Activated B cell treated with CpG ODN at 0.5 μM for 24 hours (primary cell): ENCODE data around the gene EZH2. TPM values are rescaled to one million over a fixed set of nuclear protein-coding genes. Genes with fewer than 3 reads are reported as not detected.

Source experiments
- ATAC-seq: fragments of 200-7000 bp; cut with Tn5 transposase; one replicate; pipeline ENCODE4 v1.10.0; 2021; ENCODE audit warnings: low read depth, mild to moderate bottlenecking, moderate library complexity
- CTCF ChIA-PET: fragments of 350-600 bp; sonication (Branson Sonifier 250); formaldehyde crosslinking; loops from one replicate; lab custom pipeline; 2021; ENCODE audit warnings: antibody characterized with exemption; lab: Charles Lee
- POLR2A ChIA-PET: fragments of 350-600 bp; sonication (Branson Sonifier 250); formaldehyde crosslinking; loops from one replicate; lab custom pipeline; 2021; ENCODE audit warnings: antibody characterized with exemption; lab: Charles Lee
- DNase-seq: peaks from one replicate; pipeline ENCODE4 v3.0.0; 2022
- H3K27ac Mint-ChIP-seq: one replicate; pipeline ENCODE4 v1.8.0; 2020; ENCODE audit warnings: mixed read lengths
- H3K27me3 Mint-ChIP-seq: one replicate; pipeline ENCODE4 v1.8.0; 2021; ENCODE audit warnings: mixed read lengths
- H3K36me3 Mint-ChIP-seq: one replicate; pipeline ENCODE4 v1.8.0; 2021; ENCODE audit warnings: low read depth, mixed read lengths
- H3K4me1 Mint-ChIP-seq: one replicate; pipeline ENCODE4 v1.8.0; 2021; ENCODE audit warnings: mixed read lengths
- H3K4me3 Mint-ChIP-seq: one replicate; pipeline ENCODE4 v1.8.0; 2020; ENCODE audit warnings: mild to moderate bottlenecking, mixed read lengths
- H3K9me3 Mint-ChIP-seq: one replicate; pipeline ENCODE4 v1.8.0; 2020; ENCODE audit warnings: mixed read lengths
- intact Hi-C: fragments of 100-400 bp; cut with micrococcal nuclease; formaldehyde crosslinking; loops from one replicate; pipeline ENCODE4 v1.15.1; 2024
- total RNA-seq: library from RNA; stranded (reverse); gene quantifications from 2 replicates; pipeline ENCODE4 v1.2.3, GENCODE V29; 2022
- TF ChIP-seq, protein P1 (sequence below): fragments of 200-600 bp; IDR thresholded peaks from one replicate; pipeline ENCODE4 v1.8.0; 2022; ENCODE audit warnings: antibody characterized with exemption, mild to moderate bottlenecking

Gene EZH2
- total RNA-seq, 1 donor from 2014 or later = 19.6 TPM

DNA sequence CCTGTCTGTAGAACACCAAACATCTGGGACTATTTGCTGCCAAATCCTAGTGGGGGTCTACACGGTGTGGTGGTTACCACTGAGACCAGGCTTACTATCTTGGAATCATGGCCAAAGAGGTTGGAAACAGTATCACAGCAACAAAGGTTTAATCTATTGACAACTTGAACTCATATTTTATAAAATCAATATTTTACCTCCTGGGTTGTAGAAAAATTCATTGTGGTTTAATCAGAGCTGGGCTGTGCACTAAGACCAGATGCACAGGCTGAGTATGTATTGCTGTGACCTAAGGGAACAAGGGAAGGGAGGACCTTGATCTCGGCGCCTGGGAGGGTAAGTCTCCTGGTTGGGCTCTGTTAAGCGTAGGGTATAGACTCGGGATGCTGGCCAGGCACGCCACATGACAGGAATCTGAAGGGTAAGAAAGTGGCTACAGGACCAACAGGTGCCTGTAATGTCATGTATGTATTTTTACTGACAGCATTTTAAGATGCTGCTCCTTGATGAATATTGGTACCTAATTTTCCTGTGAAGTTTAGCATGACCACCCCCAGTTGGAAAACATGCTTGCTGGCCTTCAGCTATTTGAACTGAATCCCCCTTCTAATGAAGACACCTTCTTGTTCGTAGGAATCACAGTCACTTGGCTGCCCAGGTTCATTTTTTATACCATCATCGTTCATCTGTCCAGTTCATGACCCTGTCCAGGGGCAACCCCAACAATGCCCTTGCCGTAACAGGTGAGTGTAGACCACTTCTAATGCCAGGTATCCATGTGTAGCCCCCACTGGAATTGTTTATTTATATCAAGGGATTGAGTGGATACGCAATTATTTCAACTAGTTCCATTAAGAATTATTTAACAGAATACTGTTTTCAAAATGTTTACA is 79.5 kb downstream of the EZH2 start:
- H3K27ac Mint-ChIP-seq = no peak overlapping the region
- ChIA-PET CTCF (no interaction called here), POLR2A (no interaction called here)
- H3K27me3 Mint-ChIP-seq = no peaks in the 10 kb centered on the region
- H3K4me1 Mint-ChIP-seq = no peaks in the 10 kb centered on the region
- ATAC-seq (no peak), DNase-seq (no peak)
- H3K9me3 Mint-ChIP-seq = no peaks in the 10 kb centered on the region
- peaks cover 70% of the 10 kb centered on the region for H3K36me3 Mint-ChIP-seq
- intact Hi-C loops = no loop called here
- TF ChIP-seq, protein P1, sequence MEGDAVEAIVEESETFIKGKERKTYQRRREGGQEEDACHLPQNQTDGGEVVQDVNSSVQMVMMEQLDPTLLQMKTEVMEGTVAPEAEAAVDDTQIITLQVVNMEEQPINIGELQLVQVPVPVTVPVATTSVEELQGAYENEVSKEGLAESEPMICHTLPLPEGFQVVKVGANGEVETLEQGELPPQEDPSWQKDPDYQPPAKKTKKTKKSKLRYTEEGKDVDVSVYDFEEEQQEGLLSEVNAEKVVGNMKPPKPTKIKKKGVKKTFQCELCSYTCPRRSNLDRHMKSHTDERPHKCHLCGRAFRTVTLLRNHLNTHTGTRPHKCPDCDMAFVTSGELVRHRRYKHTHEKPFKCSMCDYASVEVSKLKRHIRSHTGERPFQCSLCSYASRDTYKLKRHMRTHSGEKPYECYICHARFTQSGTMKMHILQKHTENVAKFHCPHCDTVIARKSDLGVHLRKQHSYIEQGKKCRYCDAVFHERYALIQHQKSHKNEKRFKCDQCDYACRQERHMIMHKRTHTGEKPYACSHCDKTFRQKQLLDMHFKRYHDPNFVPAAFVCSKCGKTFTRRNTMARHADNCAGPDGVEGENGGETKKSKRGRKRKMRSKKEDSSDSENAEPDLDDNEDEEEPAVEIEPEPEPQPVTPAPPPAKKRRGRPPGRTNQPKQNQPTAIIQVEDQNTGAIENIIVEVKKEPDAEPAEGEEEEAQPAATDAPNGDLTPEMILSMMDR = no peak
- H3K4me3 Mint-ChIP-seq = no peak overlapping the region

DNA sequence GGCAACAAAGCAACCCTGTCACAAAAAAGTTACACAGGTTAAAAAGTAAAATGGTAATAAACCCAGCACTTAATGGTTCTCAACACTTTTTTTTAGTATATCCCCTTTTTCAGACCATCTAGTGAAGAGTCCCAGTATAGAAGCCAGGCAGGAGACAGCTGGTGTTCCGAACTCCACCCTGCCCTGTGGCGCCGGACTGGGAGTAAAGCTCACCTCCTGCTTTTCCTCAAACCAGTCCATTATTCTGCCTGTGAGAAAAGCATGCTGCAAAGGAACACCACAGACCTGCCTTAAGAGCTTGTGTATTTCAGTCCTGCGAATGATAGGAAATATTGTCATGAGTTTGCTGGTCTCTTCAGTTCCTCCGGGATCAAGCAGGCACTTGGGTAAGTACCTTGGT is 81.0 kb downstream of the EZH2 start:
- H3K4me1 Mint-ChIP-seq = no peaks in the 10 kb centered on the region
- H3K27me3 Mint-ChIP-seq = no peaks in the 10 kb centered on the region
- TF ChIP-seq, protein P1 = no peak
- no peak for ATAC-seq
- no peak overlapping the region for H3K27ac Mint-ChIP-seq
- no peak overlapping the region for H3K4me3 Mint-ChIP-seq
- DNase-seq = no peak
- no peaks in the 10 kb centered on the region for H3K9me3 Mint-ChIP-seq
- CTCF ChIA-PET = no interaction called here
- POLR2A ChIA-PET = no interaction called here
- intact Hi-C loops = no loop called here
- H3K36me3 Mint-ChIP-seq = peaks cover 74% of the 10 kb centered on the region

DNA sequence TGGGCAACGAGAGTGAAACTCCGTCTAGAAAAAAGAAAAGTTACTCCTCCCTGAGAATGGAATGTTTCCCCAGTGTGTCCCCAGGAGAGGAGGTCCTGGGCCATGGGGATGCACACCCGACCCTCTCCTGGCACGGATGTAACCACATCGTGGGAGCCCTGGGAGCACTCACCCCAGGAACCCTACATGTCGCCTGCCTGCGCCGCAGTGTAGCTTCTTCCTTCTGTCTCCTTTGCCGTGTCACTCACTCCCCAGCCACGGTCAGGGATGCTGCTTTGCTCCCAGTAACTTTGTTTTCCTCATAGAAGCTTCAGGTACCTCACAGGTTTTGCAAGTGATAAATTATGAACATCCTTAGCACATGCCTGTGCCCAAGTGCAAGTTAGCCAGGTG is 82.0 kb downstream of the EZH2 start:
- POLR2A ChIA-PET = no interaction called here
- no peaks in the 10 kb centered on the region for H3K4me1 Mint-ChIP-seq

DNA sequence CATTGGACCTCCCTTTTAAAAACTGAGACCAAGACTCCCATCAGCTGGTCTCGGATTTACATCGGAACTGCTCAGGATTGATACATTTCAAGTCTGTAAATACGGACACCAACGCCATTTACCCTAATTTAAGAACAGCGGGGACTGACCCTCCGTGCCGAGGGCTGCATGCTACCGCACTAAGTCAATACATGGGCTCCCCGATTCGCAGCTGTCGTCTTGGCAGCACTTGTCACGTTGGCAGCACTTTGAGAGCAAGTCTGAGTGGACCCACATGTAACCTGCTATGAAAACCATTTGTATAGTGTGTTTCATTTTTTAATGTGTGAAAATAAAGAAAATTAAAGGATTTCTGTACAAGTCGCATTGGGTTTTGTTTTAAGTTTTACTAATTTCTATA is 83.4 kb downstream of the EZH2 start:
- Mint-ChIP-seq H3K27ac (no peak overlapping the region), H3K4me3 (no peak overlapping the region), H3K36me3 (peaks cover 75% of the 10 kb centered on the region), H3K27me3 (no peaks in the 10 kb centered on the region), H3K9me3 (no peaks in the 10 kb centered on the region), H3K4me1 (no peaks in the 10 kb centered on the region)
- ChIA-PET POLR2A (no interaction called here), CTCF (no interaction called here)
- TF ChIP-seq, protein P1 = no peak
- DNase-seq (no peak), ATAC-seq (no peak)
- intact Hi-C loops = no loop called here

More for the DNA sequence above, 82.0 kb downstream of the EZH2 start:
- DNase-seq = no peak
- Mint-ChIP-seq H3K36me3 (peaks cover 76% of the 10 kb centered on the region), H3K27ac (no peak overlapping the region), H3K4me3 (no peak overlapping the region), H3K9me3 (no peaks in the 10 kb centered on the region), H3K27me3 (no peaks in the 10 kb centered on the region)
- CTCF ChIA-PET = no interaction called here
- TF ChIP-seq, protein P1 = no peak
- no peak for ATAC-seq
- intact Hi-C loops = no loop called here

DNA sequence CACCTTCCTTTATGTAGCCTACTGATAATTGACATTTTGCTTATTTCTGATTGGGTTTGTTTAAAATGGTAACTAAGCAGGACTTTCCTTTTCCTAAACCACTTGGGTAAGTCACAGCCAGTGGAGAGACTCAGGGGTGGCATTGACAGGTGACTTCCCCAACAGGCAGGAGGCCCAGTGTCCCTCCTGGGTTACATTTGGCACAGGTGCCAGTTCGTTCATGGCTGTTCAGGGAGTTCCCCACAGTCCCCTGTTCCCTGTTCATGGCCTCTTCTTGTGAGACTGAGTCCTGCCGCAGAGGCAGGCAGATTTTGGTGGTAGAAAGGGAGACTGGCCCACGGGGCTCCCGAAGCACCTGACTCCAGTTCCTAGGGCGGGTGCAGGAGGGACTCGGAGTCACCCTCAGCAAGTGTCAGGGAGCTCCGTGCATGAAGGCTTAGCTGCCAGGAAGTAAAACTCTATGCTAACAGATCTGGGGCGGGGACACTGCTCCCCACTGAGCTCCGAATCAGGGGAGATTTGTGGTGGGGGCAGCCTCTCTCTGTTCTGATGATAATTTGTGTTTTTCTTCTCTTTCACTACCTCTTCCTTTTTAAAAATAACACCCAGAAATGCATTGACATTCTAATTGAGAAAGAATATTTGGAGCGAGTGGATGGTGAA is 84.1 kb downstream of the EZH2 start:
- Mint-ChIP-seq H3K27me3 (no peaks in the 10 kb centered on the region), H3K9me3 (no peaks in the 10 kb centered on the region), H3K4me1 (no peaks in the 10 kb centered on the region), H3K27ac (no peak overlapping the region), H3K4me3 (no peak overlapping the region), H3K36me3 (peaks cover 76% of the 10 kb centered on the region)
- TF ChIP-seq, protein P1 = no peak
- CTCF ChIA-PET = no interaction called here
- no peak for DNase-seq
- POLR2A ChIA-PET = no interaction called here
- intact Hi-C loops = no loop called here
- no peak for ATAC-seq
